Parathyroid adenoma (tissue), 2 donors: ENCODE data around the gene LINC00237.

Source experiments
- H2AFZ ChIP-seq: fragments of 300-600 bp; sonication (generic); one replicate; pipeline ENCODE4 v1.7.0; 2017; ENCODE audit warnings: antibody characterized with exemption, mild to moderate bottlenecking
- H3K27ac ChIP-seq: fragments of 300-600 bp; sonication (generic); one replicate; pipeline ENCODE4 v1.7.0; 2017
- H3K27me3 ChIP-seq: fragments of 300-600 bp; sonication (generic); one replicate; pipeline ENCODE4 v1.7.0; 2017; ENCODE audit warnings: low read length; ENCODE audit not compliant: control insufficient read depth, insufficient read depth
- H3K36me3 ChIP-seq: fragments of 300-600 bp; sonication (generic); one replicate; pipeline ENCODE4 v1.7.0; 2017; ENCODE audit warnings: low read length; ENCODE audit not compliant: control insufficient read depth, insufficient read depth
- H3K4me1 ChIP-seq: fragments of 300-600 bp; sonication (generic); one replicate; pipeline ENCODE4 v1.7.0; 2017; ENCODE audit warnings: control low read depth
- H3K4me2 ChIP-seq: fragments of 300-600 bp; sonication (generic); one replicate; pipeline ENCODE4 v1.7.0; 2017; ENCODE audit warnings: low read length
- H3K4me3 ChIP-seq: fragments of 300-600 bp; sonication (generic); one replicate; pipeline ENCODE4 v1.7.0; 2017; ENCODE audit warnings: low read depth, low read length
- H3K79me2 ChIP-seq: fragments of 300-600 bp; sonication (generic); one replicate; pipeline ENCODE4 v1.7.0; 2017; ENCODE audit warnings: control low read depth
- H3K9ac ChIP-seq: fragments of 300-600 bp; sonication (generic); one replicate; pipeline ENCODE4 v1.7.0; 2017; ENCODE audit warnings: mild to moderate bottlenecking
- H3K9me3 ChIP-seq: fragments of 300-600 bp; sonication (generic); one replicate; pipeline ENCODE4 v1.7.0; 2017; ENCODE audit warnings: low read length; ENCODE audit not compliant: control insufficient read depth
- TF ChIP-seq, protein P1 (sequence below): fragments of 300-600 bp; sonication (generic); IDR thresholded peaks from one replicate; pipeline ENCODE4 v1.7.0; 2017; ENCODE audit warnings: antibody characterized with exemption, mild to moderate bottlenecking
- donor health status: primary hyperparathyroidism.

Gene LINC00237

DNA sequence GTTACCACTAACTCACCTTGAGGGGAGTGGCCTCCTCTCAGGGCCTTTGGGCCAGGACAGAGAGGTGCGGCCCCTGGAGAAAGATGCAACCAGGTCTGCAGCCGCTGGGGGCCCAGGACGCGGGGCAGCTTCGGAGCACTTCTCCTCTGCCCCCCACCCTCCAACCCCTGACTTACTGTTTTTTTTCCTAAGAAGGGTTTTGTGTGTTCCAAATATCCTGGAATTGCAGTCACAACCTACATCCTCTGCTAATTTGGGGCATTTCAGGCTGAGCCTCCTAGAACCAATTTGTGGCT lies 1.7 kb downstream of the LINC00237 start:
- Histone ChIP-seq H3K27ac (no peak overlapping the region), H3K4me3 (no peak overlapping the region), H3K79me2 (no peaks in the 10 kb centered on the region), H3K27me3 (peaks cover 38% of the 10 kb centered on the region), H3K9ac (no peak overlapping the region), H2AFZ (no peak overlapping the region), H3K9me3 (no peaks in the 10 kb centered on the region), H3K36me3 (no peaks in the 10 kb centered on the region), H3K4me1 (peaks cover 5% of the 10 kb centered on the region), H3K4me2 (no peak overlapping the region)
- TF ChIP-seq, protein P1, sequence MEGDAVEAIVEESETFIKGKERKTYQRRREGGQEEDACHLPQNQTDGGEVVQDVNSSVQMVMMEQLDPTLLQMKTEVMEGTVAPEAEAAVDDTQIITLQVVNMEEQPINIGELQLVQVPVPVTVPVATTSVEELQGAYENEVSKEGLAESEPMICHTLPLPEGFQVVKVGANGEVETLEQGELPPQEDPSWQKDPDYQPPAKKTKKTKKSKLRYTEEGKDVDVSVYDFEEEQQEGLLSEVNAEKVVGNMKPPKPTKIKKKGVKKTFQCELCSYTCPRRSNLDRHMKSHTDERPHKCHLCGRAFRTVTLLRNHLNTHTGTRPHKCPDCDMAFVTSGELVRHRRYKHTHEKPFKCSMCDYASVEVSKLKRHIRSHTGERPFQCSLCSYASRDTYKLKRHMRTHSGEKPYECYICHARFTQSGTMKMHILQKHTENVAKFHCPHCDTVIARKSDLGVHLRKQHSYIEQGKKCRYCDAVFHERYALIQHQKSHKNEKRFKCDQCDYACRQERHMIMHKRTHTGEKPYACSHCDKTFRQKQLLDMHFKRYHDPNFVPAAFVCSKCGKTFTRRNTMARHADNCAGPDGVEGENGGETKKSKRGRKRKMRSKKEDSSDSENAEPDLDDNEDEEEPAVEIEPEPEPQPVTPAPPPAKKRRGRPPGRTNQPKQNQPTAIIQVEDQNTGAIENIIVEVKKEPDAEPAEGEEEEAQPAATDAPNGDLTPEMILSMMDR, result no peak

DNA sequence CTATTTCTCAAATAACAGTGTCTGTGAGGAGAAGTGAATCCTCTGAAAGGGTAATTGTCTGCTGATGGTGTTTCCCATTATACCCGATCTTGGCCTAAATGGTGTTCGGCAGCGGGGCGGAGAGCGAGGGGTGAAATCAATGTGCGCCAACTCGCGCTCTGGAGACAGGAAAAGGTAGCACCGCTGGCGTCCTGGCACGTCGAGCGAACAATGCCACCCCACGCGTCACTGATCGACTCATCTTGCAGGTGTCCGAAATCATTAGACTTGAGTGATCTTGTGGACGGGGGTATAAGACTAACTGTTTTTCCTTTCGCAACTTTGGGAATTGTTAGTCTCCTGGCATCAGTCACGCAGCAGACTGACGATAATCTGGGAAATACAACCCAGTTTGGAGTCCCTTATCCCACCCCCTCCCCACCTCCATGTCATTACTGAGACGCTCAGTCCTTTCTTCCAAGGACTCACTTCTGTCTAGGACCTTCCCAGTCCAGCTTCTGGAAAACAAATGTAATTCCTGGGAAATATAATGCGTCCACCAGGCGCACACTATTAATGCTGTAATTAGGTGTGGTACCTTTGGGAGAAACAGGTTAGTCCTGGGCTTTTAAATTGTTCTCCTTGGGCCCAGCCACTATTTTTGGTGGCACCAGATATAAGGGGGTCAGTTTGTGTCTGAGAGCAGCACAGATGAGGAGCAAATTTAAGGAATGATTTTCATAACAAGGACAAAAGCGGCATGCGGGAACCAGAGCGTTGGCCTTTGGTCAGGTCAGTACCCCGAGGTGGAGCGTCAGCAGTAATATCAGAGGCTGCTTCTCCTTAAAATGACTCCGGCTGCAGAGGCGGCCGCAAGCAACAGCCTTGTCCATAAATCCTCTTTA lies 2.3 kb downstream of the LINC00237 start:
- no peaks in the 10 kb centered on the region for H3K36me3 ChIP-seq
- H3K4me3 ChIP-seq, result no peak overlapping the region
- TF ChIP-seq, protein P1, result no peak
- H3K4me2 ChIP-seq, result no peak overlapping the region
- no peaks in the 10 kb centered on the region for H3K79me2 ChIP-seq
- peaks cover 44% of the 10 kb centered on the region for H3K27me3 ChIP-seq
- no peak overlapping the region for H3K9ac ChIP-seq
- no peaks in the 10 kb centered on the region for H3K9me3 ChIP-seq
- H3K4me1 ChIP-seq, result peaks cover 5% of the 10 kb centered on the region
- H3K27ac ChIP-seq, result no peak overlapping the region
- no peak overlapping the region for H2AFZ ChIP-seq

DNA sequence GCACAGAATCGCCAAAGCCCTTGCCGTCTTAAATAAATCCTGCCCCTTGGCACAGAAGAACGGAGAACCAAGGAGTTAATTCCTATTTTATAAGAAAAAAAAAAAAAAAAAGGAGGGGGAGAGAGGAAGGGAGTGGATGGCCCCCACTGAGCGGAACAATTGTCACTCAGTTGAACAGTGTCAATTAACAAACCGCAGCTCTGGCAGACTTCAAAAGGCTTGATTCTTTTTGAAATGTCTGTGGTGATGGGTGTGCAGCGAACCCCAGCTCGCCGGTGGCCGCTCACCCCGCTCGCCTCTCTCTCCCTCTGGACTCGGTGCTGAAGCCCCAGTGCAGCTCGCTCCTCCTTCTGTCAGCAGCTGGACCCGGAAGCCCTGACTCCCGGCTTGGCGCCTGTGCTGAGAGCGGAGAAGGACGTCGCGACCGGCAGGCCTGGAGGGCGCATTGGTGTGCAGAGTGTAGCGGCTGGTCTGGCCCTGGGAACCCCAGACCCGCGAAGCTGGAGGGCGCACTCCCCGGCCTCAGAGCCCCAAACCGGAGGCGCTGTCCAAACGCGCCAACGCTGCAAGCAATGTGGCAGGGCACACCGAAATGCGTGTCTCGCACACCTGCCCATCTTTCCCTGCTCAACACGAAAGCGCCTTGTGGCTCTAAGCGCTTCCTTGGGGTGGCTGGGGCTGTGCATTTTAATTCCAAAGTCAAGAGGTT lies 3.4 kb downstream of the LINC00237 start:
- peak overlapping the region; percentile 50 for H3K4me2 ChIP-seq
- peaks cover 5% of the 10 kb centered on the region for H3K4me1 ChIP-seq
- H3K4me3 ChIP-seq, result no peak overlapping the region
- H2AFZ ChIP-seq, result peak overlapping the region; percentile 26
- H3K9me3 ChIP-seq, result no peaks in the 10 kb centered on the region
- H3K36me3 ChIP-seq, result no peaks in the 10 kb centered on the region
- TF ChIP-seq, protein P1, result no peak
- peaks cover 46% of the 10 kb centered on the region for H3K27me3 ChIP-seq
- H3K79me2 ChIP-seq, result no peaks in the 10 kb centered on the region
- no peak overlapping the region for H3K9ac ChIP-seq
- no peak overlapping the region for H3K27ac ChIP-seq

DNA sequence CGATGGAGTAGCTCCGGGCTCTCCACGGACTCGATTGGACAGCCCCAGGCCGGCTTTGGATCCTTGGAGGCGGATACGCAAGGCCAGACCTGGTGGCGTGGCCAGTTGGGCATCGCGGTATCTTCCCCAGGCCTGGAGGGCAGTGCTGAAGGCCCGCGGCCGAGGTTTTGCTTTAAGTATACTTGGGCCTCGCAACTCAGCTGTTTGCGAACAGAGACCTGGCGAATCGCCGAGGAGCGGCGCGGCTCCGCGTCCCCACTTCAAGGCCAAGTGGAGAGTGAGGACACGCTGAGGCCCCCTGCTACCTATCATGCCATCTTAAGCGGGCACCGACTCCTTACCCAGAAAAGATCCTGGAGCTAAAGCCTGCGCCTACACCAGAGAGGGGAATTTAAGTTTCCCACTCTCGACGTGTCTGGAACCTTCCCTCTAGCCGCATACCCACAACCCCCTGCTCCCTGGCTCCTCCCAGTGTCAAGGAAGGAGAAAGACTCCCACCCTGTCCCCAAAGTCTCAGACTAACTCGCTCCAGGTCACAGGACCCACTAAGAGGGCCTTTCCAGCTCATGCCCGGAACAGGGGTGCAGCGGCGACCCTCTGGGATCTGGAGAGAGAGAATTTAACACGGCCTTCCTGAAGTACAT lies 4.1 kb downstream of the LINC00237 start:
- Histone ChIP-seq H3K79me2 (no peaks in the 10 kb centered on the region), H3K27ac (no peak overlapping the region), H3K36me3 (no peaks in the 10 kb centered on the region), H3K4me1 (peaks cover 5% of the 10 kb centered on the region), H2AFZ (peak overlapping the region; percentile 45), H3K4me2 (no peak overlapping the region), H3K4me3 (no peak overlapping the region), H3K9ac (no peak overlapping the region), H3K9me3 (no peaks in the 10 kb centered on the region), H3K27me3 (peaks cover 46% of the 10 kb centered on the region)
- TF ChIP-seq, protein P1, result no peak
